AG04449 (cell line): Measurements from ENCODE around the gene GALNTL6.

Experiments used
- CTCF ChIA-PET: fragments of 350-600 bp; formaldehyde crosslinking; extraction: SDS; loops from one replicate; lab custom pipeline; 2021; ENCODE audit warnings: antibody characterized with exemption; lab: Yijun Ruan, JAX
- POLR2A ChIA-PET: fragments of 400-600, 350-600 bp; formaldehyde crosslinking; extraction: SDS; loops from one replicate; lab custom pipeline; 2020; ENCODE audit warnings: antibody characterized with exemption, inconsistent platforms; lab: Yijun Ruan, JAX
- DNase-seq: peaks from one replicate; pipeline ENCODE4 v3.0.0-alpha.2; 2010; ENCODE audit warnings: low read depth, low spot score
- H3K4me3 ChIP-seq: 2 replicates; pipeline ENCODE4 v1.5.1; 2011; ENCODE audit warnings: low read depth, mild to moderate bottlenecking, control low read depth, low read length
- TF ChIP-seq, protein P1 (sequence below): IDR thresholded peaks from one replicate; pipeline ENCODE4 v1.5.1; 2011; ENCODE audit warnings: mild to moderate bottlenecking, moderate library complexity, low read length, control low read depth, inconsistent platforms; ENCODE audit not compliant: insufficient read depth; ENCODE audit errors: missing control alignments

The GALNTL6 gene

DNA sequence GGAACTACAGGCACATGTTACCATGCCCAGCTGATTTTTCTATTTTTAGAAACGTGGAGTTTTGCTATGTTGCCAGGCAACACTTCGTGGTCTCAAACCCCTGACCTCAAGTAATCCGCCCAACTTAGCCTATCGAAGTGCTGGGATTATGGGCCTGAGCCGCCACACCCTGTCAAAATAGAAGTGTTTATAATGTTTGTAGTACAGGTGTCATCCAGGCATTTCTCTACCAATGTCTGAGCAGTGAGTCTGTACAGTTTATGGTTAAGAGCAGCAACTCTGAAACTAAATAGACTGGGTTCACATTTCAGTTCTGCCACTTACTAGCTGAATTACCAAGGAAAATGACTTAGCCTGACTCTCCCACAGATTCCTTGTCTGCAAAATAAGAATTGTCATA lies 895.0 kb downstream of the GALNTL6 start:
- no peak overlapping the region for H3K4me3 ChIP-seq
- no peak for DNase-seq
- CTCF ChIA-PET, result no interaction called here
- TF ChIP-seq, protein P1, sequence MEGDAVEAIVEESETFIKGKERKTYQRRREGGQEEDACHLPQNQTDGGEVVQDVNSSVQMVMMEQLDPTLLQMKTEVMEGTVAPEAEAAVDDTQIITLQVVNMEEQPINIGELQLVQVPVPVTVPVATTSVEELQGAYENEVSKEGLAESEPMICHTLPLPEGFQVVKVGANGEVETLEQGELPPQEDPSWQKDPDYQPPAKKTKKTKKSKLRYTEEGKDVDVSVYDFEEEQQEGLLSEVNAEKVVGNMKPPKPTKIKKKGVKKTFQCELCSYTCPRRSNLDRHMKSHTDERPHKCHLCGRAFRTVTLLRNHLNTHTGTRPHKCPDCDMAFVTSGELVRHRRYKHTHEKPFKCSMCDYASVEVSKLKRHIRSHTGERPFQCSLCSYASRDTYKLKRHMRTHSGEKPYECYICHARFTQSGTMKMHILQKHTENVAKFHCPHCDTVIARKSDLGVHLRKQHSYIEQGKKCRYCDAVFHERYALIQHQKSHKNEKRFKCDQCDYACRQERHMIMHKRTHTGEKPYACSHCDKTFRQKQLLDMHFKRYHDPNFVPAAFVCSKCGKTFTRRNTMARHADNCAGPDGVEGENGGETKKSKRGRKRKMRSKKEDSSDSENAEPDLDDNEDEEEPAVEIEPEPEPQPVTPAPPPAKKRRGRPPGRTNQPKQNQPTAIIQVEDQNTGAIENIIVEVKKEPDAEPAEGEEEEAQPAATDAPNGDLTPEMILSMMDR, result no peak
- POLR2A ChIA-PET, result no interaction called here

DNA sequence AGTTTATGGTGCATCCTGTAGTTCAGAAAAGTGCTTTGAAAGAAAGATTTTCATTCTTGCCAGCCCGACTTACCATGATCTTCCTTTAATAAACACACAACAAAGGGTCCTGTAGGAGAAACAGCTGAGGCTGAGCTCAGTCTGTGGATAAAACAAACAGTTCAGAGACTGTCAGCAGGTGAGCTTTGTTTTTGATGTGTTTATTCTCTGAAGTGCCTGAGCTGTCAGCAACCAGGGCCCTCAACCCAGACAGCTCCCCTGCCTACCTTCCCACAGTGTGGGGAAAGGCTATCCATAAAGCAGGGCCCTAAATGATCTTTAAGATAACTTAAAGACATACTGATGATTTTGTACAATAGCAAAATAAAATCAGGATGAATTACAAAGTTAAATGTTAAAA lies 896.2 kb downstream of the GALNTL6 start:
- CTCF ChIA-PET, result no interaction called here
- no peak for DNase-seq
- POLR2A ChIA-PET, result no interaction called here
- H3K4me3 ChIP-seq, result no peak overlapping the region
- TF ChIP-seq, protein P1, result no peak

DNA sequence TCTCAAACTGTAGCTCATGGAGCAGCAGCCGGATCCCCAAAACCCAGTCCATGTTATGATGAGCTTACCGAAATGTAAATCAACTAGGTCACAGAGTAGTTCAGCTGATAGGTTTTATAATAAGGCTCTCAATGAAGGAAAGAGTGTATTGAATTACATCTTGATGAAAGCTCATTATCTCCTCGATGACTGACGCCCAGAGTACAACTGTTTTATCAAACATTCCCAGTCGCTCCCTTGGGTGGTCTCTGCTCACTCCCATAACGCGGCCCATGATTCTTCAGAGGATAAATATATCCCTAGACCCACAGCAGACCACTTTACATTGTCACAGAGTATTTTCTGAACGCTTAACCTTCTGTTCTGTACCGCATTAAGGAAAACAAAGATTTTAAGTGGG lies 903.1 kb downstream of the GALNTL6 start:
- ChIA-PET POLR2A (no interaction called here), CTCF (no interaction called here)
- DNase-seq, result no peak
- TF ChIP-seq, protein P1, result no peak
- H3K4me3 ChIP-seq, result no peak overlapping the region

DNA sequence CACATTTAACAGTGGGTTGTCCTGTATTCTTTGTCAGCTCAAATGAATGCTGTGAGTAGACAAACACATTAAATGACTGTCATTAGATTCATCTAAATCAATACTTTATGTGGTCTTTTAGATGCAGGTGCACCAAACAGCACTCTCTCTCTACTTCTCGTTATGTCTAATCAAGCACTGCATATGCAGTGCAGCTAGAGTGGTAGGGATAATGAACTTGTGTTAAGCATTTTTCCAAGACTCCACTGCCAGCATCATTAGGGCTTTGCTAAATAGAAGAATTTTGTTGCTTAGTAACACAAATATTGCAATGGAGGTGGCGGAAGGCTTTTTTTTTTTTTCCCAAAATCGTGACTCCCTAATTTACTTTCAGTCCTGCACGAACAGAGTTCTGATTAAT lies 908.5 kb downstream of the GALNTL6 start:
- TF ChIP-seq, protein P1, result no peak
- DNase-seq, result no peak
- ChIA-PET CTCF (no interaction called here), POLR2A (no interaction called here)
- H3K4me3 ChIP-seq, result no peak overlapping the region

DNA sequence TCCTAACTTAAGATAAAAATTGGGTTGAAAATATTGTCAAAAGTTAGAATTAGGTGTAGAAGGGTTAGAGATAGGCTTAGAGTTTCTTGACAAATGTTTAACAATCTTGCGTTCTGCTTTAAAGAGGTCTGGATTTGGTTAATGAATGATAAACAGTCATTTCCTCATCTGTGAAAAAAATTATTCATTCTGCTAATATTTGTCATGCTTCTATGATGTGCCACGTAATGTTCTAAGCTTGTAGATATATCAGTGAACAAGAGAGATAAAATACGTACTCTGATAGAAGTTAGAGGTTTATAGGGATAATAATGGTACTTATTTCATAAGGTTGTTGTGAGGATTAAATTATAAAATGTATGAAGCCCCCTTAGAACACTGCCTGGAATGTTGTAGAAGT lies 912.4 kb downstream of the GALNTL6 start:
- ChIA-PET POLR2A (no interaction called here), CTCF (no interaction called here)
- TF ChIP-seq, protein P1, result no peak
- no peak for DNase-seq
- H3K4me3 ChIP-seq, result no peak overlapping the region

DNA sequence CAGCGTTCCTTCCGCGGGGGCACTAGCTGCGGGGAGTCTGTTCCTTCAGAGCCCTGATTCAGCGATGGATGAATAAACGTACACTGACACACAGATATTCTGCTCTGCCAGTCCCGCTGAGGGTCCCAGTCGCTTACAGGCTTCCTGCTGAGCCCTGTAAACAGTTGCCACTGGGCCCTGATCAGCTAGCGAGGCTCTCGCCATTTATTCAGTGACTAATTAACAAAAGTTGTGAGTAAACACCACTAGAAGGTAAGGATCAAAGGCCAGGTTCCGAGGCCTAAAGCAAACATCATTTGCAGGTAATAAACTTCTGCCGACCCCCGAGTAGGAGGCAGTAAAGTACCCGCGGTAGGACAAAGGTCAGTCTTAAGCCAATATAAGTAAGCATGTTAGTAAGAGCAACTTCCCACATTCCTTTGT lies 912.8 kb downstream of the GALNTL6 start:
- POLR2A ChIA-PET, result interaction anchor here (0.8 kb wide), 1 partner anchor 129 kb away, joined by 3 read pairs; no protein-coding TSS in a partner anchor
- no peak for DNase-seq
- H3K4me3 ChIP-seq, result no peak overlapping the region
- TF ChIP-seq, protein P1, result no peak
- CTCF ChIA-PET, result no interaction called here
